Frontal cortex (tissue), 4 donors: Measurements from ENCODE around the gene SPANXN1. TPM values are rescaled to one million over a fixed set of nuclear protein-coding genes. Genes with fewer than 3 reads are reported as not detected.
"Not testable (repeated sequence)": the region's sequence is repeated elsewhere in the genome, so short reads cannot be mapped to it uniquely, and the experiment has no call there.

Experiments
- DNase-seq, 2 donors: peaks; one replicate each; pipeline ENCODE4 v3.0.0; 2012; ENCODE audit warnings: low spot score in 2 of 2
- FAIRE-seq: peaks from 2 replicates; lab custom pipeline; 2012; peaks lifted over from hg19 to GRCh38; lab: Jason Lieb, UNC
- total RNA-seq: library from RNA; depleted of rRNA; stranded (reverse); fragments of >200 nt; gene quantifications from one replicate; pipeline ENCODE4 v1.2.3, GENCODE V29; 2014
- donor health status: control.
- donor health status: control.
- donor health status: control.

Gene SPANXN1
- total RNA-seq = not detected

- not testable (repeated sequence) for FAIRE-seq, DNase-seq
Observed at GRCh38 chrX:145247203-145247602, at the start of gene SPANXN1. Gene SPANXN1, plus strand, starts transcription at chrX:145247503. Its CDS starts 84 bp downstream, at chrX:145247587.

GRCh38 chrX:145199078-145199477, 48.2 kb upstream of the SPANXN1 start:
- FAIRE-seq (no peak), DNase-seq (no peak)

GRCh38 chrX:145213504-145213903, 33.8 kb upstream of the SPANXN1 start:
- no peak for FAIRE-seq

GRCh38 chrX:145292218-145292617, 44.9 kb downstream of the SPANXN1 start:
- FAIRE-seq = no peak

More at GRCh38 chrX:145213504-145213903, 33.8 kb upstream of the SPANXN1 start:
- no peak for DNase-seq

More at GRCh38 chrX:145292218-145292617, 44.9 kb downstream of the SPANXN1 start:
- DNase-seq = no peak
